Activated naive CD4-positive, alpha-beta T cell treated with anti-CD3 and anti-CD28 coated beads for 36 hours (primary cell): ENCODE measurements around the gene HOXA9. TPM values are rescaled to one million over a fixed set of nuclear protein-coding genes. Genes with fewer than 3 reads are reported as not detected.
A peak's percentile ranks its signal among the peaks of the same experiment; 100 is the strongest.

Experiments
- CTCF ChIA-PET: fragments of 350-600 bp; sonication (Branson Sonifier 250); formaldehyde crosslinking; loops from one replicate; lab custom pipeline; 2021; ENCODE audit warnings: antibody characterized with exemption; lab: Charles Lee
- DNase-seq: peaks from one replicate; pipeline ENCODE4 v3.0.0-alpha.2; 2020
- H3K27ac Mint-ChIP-seq: one replicate; pipeline ENCODE4 v1.8.0; 2021; ENCODE audit warnings: mild to moderate bottlenecking, mixed read lengths
- H3K27me3 Mint-ChIP-seq: one replicate; pipeline ENCODE4 v1.8.0; 2021; ENCODE audit warnings: low read depth, mixed read lengths
- H3K36me3 Mint-ChIP-seq: one replicate; pipeline ENCODE4 v1.8.0; 2021; ENCODE audit warnings: low read depth, mixed read lengths
- H3K4me1 Mint-ChIP-seq: one replicate; pipeline ENCODE4 v1.8.0; 2021; ENCODE audit warnings: low read depth, mixed read lengths
- H3K4me3 Mint-ChIP-seq: one replicate; pipeline ENCODE4 v1.8.0; 2021; ENCODE audit warnings: mild to moderate bottlenecking, moderate library complexity, mixed read lengths
- H3K9me3 Mint-ChIP-seq: one replicate; pipeline ENCODE4 v1.8.0; 2021; ENCODE audit warnings: mixed read lengths
- intact Hi-C: fragments of 100-400 bp; cut with micrococcal nuclease; formaldehyde crosslinking; loops from one replicate; pipeline ENCODE4 v1.15.1; 2023
- total RNA-seq, 2 experiments: library from RNA; stranded (reverse); gene quantifications; one replicate each; pipeline ENCODE4 v1.2.3, GENCODE V29; 2021

HOXA9 gene
- total RNA-seq, 2 experiments from 2014 or later = not detected

- Mint-ChIP-seq H3K27ac (no peak overlapping the region), H3K4me1 (peaks cover 40% of the 10 kb centered on the region), H3K27me3 (peaks cover 86% of the 10 kb centered on the region), H3K4me3 (peak overlapping the region; percentile 64), H3K36me3 (no peaks in the 10 kb centered on the region), H3K9me3 (no peaks in the 10 kb centered on the region)
- no peak for DNase-seq
- CTCF ChIA-PET = interaction anchor here (1.1 to 3.4 kb wide), 8 partner anchors 9 to 459 kb away, joined by 3 to 16 read pairs (median 7); no protein-coding TSS in a partner anchor
- intact Hi-C loops = loop anchor here (1.0 to 10.0 kb wide), 6 partner anchors 17 to 1289 kb away; partner anchors contain the start of genes EVX1, HOXA11 and SNX10
Measured at GRCh38 chr7:27151341-27151930, 13.9 kb downstream of the HOXA9 start.

- Mint-ChIP-seq H3K4me3 (peak overlapping the region; percentile 64), H3K27me3 (peaks cover 87% of the 10 kb centered on the region), H3K36me3 (no peaks in the 10 kb centered on the region), H3K4me1 (peaks cover 38% of the 10 kb centered on the region), H3K27ac (no peak overlapping the region), H3K9me3 (no peaks in the 10 kb centered on the region)
- intact Hi-C loops = loop anchor here (1.0 to 10.0 kb wide), 7 partner anchors 16 to 1288 kb away; partner anchors contain the start of genes EVX1, HOXA11 and SNX10
- CTCF ChIA-PET = interaction anchor here (0.6 to 3.4 kb wide), 16 partner anchors 8 to 470 kb away, joined by 3 to 16 read pairs (median 5); no protein-coding TSS in a partner anchor
- peak; percentile 67 for DNase-seq
Measured at GRCh38 chr7:27150568-27151340, 14.6 kb downstream of the HOXA9 start.

GRCh38 chr7:27149842-27150567, 15.3 kb downstream of the HOXA9 start:
- Mint-ChIP-seq H3K9me3 (no peaks in the 10 kb centered on the region), H3K36me3 (no peaks in the 10 kb centered on the region), H3K4me1 (peaks cover 31% of the 10 kb centered on the region), H3K4me3 (no peak overlapping the region), H3K27me3 (peaks cover 85% of the 10 kb centered on the region), H3K27ac (no peak overlapping the region)
- CTCF ChIA-PET = interaction anchor here (0.6 to 3.4 kb wide), 21 partner anchors 9 to 647 kb away, joined by 3 to 16 read pairs (median 4); no protein-coding TSS in a partner anchor
- DNase-seq = no peak
- intact Hi-C loops = loop anchor here (1.0 to 10.0 kb wide), 5 partner anchors 16 to 1288 kb away; partner anchors contain the start of genes EVX1, HOXA11 and SNX10

- intact Hi-C loops = no loop called here
- Mint-ChIP-seq H3K36me3 (no peaks in the 10 kb centered on the region), H3K9me3 (no peaks in the 10 kb centered on the region), H3K4me3 (no peak overlapping the region), H3K4me1 (peaks cover 22% of the 10 kb centered on the region), H3K27ac (no peak overlapping the region), H3K27me3 (peaks cover 82% of the 10 kb centered on the region)
- CTCF ChIA-PET = interaction anchor here (0.7 to 3.4 kb wide), 15 partner anchors 8 to 648 kb away, joined by 3 to 16 read pairs (median 5); partner anchors contain the start of gene HOXA7
- DNase-seq = no peak
Measured at GRCh38 chr7:27148756-27149641, 16.3 kb downstream of the HOXA9 start.

GRCh38 chr7:27148031-27148755, 17.1 kb downstream of the HOXA9 start:
- CTCF ChIA-PET = interaction anchor here (1.2 to 3.4 kb wide), 4 partner anchors 9 to 27 kb away, joined by 3 to 16 read pairs (median 6); partner anchors contain the start of gene HOXA7
- H3K4me3 Mint-ChIP-seq = peak overlapping the region; percentile 42

GRCh38 chr7:27147199-27148030, 17.9 kb downstream of the HOXA9 start, which contains the start of gene HOXA6:
Gene HOXA6 (minus strand): TSS chr7:27147774. CDS start chr7:27147749, 25 bp downstream.
- intact Hi-C loops = no loop called here
- CTCF ChIA-PET = interaction anchor here (1.2 to 1.4 kb wide), 2 partner anchors 10 to 11 kb away, joined by 3 read pairs; partner anchors contain the start of gene HOXA7
- peak within 1 kb of the TSS; percentile 42 for H3K4me3 Mint-ChIP-seq

More at GRCh38 chr7:27148031-27148755, 17.1 kb downstream of the HOXA9 start:
- no peak for DNase-seq
- H3K9me3 Mint-ChIP-seq = no peaks in the 10 kb centered on the region
- H3K27ac Mint-ChIP-seq = no peak overlapping the region
- no peaks in the 10 kb centered on the region for H3K36me3 Mint-ChIP-seq
- peaks cover 77% of the 10 kb centered on the region for H3K27me3 Mint-ChIP-seq
- H3K4me1 Mint-ChIP-seq = peaks cover 22% of the 10 kb centered on the region
- intact Hi-C loops = no loop called here

GRCh38 chr7:27146491-27147198, 18.7 kb downstream of the HOXA9 start:
- H3K36me3 Mint-ChIP-seq = no peaks in the 10 kb centered on the region
- CTCF ChIA-PET = no interaction called here
- peaks cover 72% of the 10 kb centered on the region for H3K27me3 Mint-ChIP-seq
- H3K27ac Mint-ChIP-seq = no peak overlapping the region
- peaks cover 20% of the 10 kb centered on the region for H3K4me1 Mint-ChIP-seq
- no peak for DNase-seq
- no peaks in the 10 kb centered on the region for H3K9me3 Mint-ChIP-seq
- no peak overlapping the region for H3K4me3 Mint-ChIP-seq
- intact Hi-C loops = no loop called here

More at GRCh38 chr7:27147199-27148030, 17.9 kb downstream of the HOXA9 start, which contains the start of gene HOXA6:
- H3K36me3 Mint-ChIP-seq = no peaks in the 10 kb centered on the region
- peaks cover 75% of the 10 kb centered on the region for H3K27me3 Mint-ChIP-seq
- no peak for DNase-seq
- H3K27ac Mint-ChIP-seq = no peak within 1 kb of the TSS
- no peaks in the 10 kb centered on the region for H3K9me3 Mint-ChIP-seq
- peaks cover 22% of the 10 kb centered on the region for H3K4me1 Mint-ChIP-seq

- Mint-ChIP-seq H3K27me3 (peaks cover 68% of the 10 kb centered on the region), H3K9me3 (no peaks in the 10 kb centered on the region), H3K36me3 (no peaks in the 10 kb centered on the region), H3K4me3 (no peak overlapping the region), H3K4me1 (peaks cover 13% of the 10 kb centered on the region), H3K27ac (no peak overlapping the region)
- intact Hi-C loops = no loop called here
- CTCF ChIA-PET = interaction anchor here (0.6 to 1.4 kb wide), 2 partner anchors 15 to 34 kb away, joined by 3 to 5 read pairs; no protein-coding TSS in a partner anchor
- DNase-seq = no peak
Measured at GRCh38 chr7:27145914-27146412, 19.4 kb downstream of the HOXA9 start.

GRCh38 chr7:27145165-27145913, 20.0 kb downstream of the HOXA9 start:
- CTCF ChIA-PET = interaction anchor here (0.6 to 1.4 kb wide), 5 partner anchors 16 to 828 kb away, joined by 3 to 5 read pairs (median 3); no protein-coding TSS in a partner anchor
- H3K27me3 Mint-ChIP-seq = peaks cover 68% of the 10 kb centered on the region

More at GRCh38 chr7:27145165-27145913, 20.0 kb downstream of the HOXA9 start:
- intact Hi-C loops = no loop called here
- no peak overlapping the region for H3K27ac Mint-ChIP-seq
- H3K4me3 Mint-ChIP-seq = no peak overlapping the region
- H3K4me1 Mint-ChIP-seq = peaks cover 10% of the 10 kb centered on the region
- H3K9me3 Mint-ChIP-seq = no peaks in the 10 kb centered on the region
- no peak for DNase-seq
- no peaks in the 10 kb centered on the region for H3K36me3 Mint-ChIP-seq
